Measurements from ENCODE around the gene ESPL1.

GRCh38 chr12:53267306-53267998 lies 647 bp upstream of the ESPL1 start:
- no peak for TF ChIP-seq SP1 (IDR thresholded peaks at IDR 0.05)
- TF ChIP-seq FOXK2 (IDR thresholded peaks at IDR 0.05), result no peak
- TF ChIP-seq ZNF384 (IDR thresholded peaks at IDR 0.05), result no peak
- no peak for TF ChIP-seq ARNT (IDR thresholded peaks at IDR 0.05)
- TF ChIP-seq FOXA1 (IDR thresholded peaks at IDR 0.05), result no peak
- no peak for TF ChIP-seq BHLHE40 (IDR thresholded peaks at IDR 0.05; ENCODE audit: borderline replicate concordance)
- TF ChIP-seq PKNOX1 (IDR thresholded peaks at IDR 0.05), result no peak
- TF ChIP-seq TARDBP (IDR thresholded peaks at IDR 0.05), result no peak
- no peak for TF ChIP-seq SUZ12 (IDR thresholded peaks at IDR 0.05)
- TF ChIP-seq NFRKB (IDR thresholded peaks at IDR 0.05), result no peak
